Type B pancreatic cell (in vitro differentiated cells): ENCODE data around the gene PPP1R9A. TPM values are rescaled to one million over a fixed set of nuclear protein-coding genes. Genes with fewer than 3 reads are reported as not detected.

ENCODE experiments used
- DNase-seq: peaks from one replicate; pipeline ENCODE4 v3.0.0; 2021; ENCODE audit warnings: mixed read lengths; ENCODE audit not compliant: unreplicated experiment; ENCODE audit errors: extremely low spot score
- H3K27ac Mint-ChIP-seq: 2 replicates; pipeline ENCODE4 v1.8.0; 2021; ENCODE audit warnings: mild to moderate bottlenecking, mixed read lengths
- H3K27me3 Mint-ChIP-seq: 2 replicates; pipeline ENCODE4 v1.8.0; 2021; ENCODE audit warnings: mixed read lengths
- H3K36me3 Mint-ChIP-seq: 2 replicates; pipeline ENCODE4 v1.8.0; 2021; ENCODE audit warnings: mixed read lengths
- H3K4me1 Mint-ChIP-seq: one replicate; pipeline ENCODE4 v1.8.0; 2021; ENCODE audit warnings: mixed read lengths; ENCODE audit not compliant: unreplicated experiment
- H3K4me3 Mint-ChIP-seq: 2 replicates; pipeline ENCODE4 v1.8.0; 2021; ENCODE audit warnings: mild to moderate bottlenecking, mixed read lengths
- H3K9me3 Mint-ChIP-seq: 2 replicates; pipeline ENCODE4 v1.8.0; 2021; ENCODE audit warnings: mixed read lengths
- total RNA-seq: library from RNA; stranded (reverse); gene quantifications from 2 replicates; pipeline ENCODE4 v1.2.1, GENCODE V29; 2021; ENCODE audit warnings: low replicate concordance
- TF ChIP-seq, protein P1 (sequence below): fragments of 200-600 bp; sonication (generic); conservative IDR thresholded peaks from 2 replicates; pipeline ENCODE4 v1.5.0; 2021; ENCODE audit warnings: antibody characterized with exemption, mild to moderate bottlenecking

Gene PPP1R9A
- total RNA-seq, 1 donor from 2014 or later, result 21.3 TPM

DNA sequence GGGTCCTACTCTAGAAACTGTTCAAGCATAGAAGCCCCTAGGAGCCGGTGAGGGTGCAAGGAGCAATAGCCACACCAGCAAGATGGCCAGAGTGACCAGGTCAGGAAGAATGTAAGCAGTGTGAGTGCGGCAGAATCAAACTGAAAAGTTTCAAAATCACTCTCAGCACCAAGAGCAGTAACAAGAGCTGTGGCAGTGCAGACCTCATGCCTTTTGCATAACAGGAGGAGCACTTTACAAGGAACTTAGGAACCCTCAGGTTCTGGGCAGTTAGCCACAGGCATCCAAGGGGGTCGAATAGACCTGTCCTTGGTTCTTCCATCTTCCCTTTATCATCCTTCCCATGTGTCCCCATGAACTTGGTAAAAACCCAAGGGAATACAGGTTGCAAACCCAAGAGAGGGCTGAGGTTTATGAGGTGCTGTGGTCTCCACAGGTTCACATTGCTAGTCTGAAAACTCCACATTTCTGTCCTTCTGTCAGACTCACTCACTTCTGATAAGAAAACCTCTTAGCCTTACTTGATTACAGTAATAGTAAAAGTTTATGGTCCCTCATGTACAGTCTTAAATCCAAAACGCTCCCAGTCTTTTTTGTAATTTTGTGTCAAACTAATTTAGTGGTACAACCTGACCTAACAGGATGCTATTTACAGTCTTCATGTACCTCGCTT is 338.6 kb downstream of the PPP1R9A start:
- H3K4me1 Mint-ChIP-seq, result peaks cover 30% of the 10 kb centered on the region
- no peaks in the 10 kb centered on the region for H3K36me3 Mint-ChIP-seq
- peak overlapping the region; percentile 29 for H3K4me3 Mint-ChIP-seq
- DNase-seq, result no peak
- H3K27ac Mint-ChIP-seq, result no peak overlapping the region
- no peaks in the 10 kb centered on the region for H3K27me3 Mint-ChIP-seq
- TF ChIP-seq, protein P1, sequence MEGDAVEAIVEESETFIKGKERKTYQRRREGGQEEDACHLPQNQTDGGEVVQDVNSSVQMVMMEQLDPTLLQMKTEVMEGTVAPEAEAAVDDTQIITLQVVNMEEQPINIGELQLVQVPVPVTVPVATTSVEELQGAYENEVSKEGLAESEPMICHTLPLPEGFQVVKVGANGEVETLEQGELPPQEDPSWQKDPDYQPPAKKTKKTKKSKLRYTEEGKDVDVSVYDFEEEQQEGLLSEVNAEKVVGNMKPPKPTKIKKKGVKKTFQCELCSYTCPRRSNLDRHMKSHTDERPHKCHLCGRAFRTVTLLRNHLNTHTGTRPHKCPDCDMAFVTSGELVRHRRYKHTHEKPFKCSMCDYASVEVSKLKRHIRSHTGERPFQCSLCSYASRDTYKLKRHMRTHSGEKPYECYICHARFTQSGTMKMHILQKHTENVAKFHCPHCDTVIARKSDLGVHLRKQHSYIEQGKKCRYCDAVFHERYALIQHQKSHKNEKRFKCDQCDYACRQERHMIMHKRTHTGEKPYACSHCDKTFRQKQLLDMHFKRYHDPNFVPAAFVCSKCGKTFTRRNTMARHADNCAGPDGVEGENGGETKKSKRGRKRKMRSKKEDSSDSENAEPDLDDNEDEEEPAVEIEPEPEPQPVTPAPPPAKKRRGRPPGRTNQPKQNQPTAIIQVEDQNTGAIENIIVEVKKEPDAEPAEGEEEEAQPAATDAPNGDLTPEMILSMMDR, result no peak
- H3K9me3 Mint-ChIP-seq, result no peaks in the 10 kb centered on the region

DNA sequence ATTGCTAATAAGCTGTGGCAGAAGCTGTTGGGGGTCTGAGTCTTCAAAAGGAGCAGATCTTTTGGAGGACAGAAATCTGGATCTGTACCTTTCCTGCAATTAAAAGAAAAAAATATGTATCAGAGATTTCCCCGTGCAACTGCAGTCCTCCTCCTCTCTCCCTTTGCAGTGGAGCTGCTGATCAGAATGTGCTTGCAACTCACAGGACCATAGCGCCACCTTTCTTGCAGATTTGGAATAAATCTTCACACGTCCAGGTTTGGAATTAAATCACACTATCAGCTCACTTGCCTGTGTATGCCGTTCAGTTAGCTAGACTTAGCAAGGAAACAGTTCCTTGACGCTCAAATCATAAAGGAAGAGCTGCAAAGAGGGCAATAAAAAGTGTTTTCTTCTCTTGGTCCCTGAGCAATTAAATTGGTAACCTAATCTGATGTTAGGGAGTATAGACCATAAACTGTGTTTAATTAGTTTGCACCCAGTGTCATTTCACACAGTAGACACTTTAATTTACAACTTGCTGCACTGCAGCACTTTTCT is 339.5 kb downstream of the PPP1R9A start:
- no peak for DNase-seq
- Mint-ChIP-seq H3K27ac (no peak overlapping the region), H3K4me3 (peak overlapping the region; percentile 29), H3K36me3 (peaks cover 5% of the 10 kb centered on the region), H3K4me1 (peaks cover 27% of the 10 kb centered on the region), H3K9me3 (no peaks in the 10 kb centered on the region), H3K27me3 (no peaks in the 10 kb centered on the region)
- TF ChIP-seq, protein P1, result peak; percentile 88

DNA sequence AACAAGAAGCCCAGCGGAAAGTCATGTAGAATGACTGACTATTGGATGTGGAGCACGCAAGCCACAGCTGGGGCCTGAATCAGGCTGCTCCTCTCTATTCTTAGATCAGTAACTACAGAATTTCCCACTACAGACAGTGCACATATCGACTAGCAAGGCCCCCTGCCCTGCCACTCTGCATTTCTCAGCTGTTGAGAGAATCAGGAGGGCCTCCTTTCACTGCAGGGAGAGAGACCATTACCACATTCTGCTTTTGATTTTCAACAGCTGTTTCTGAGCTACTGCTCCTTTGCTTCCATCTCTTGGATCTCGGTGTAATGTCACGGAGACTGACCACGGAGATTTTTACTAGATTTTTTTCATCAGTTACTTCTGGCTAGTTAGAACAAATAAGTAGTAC is 343.2 kb downstream of the PPP1R9A start:
- Mint-ChIP-seq H3K27me3 (no peaks in the 10 kb centered on the region), H3K27ac (no peak overlapping the region)

DNA sequence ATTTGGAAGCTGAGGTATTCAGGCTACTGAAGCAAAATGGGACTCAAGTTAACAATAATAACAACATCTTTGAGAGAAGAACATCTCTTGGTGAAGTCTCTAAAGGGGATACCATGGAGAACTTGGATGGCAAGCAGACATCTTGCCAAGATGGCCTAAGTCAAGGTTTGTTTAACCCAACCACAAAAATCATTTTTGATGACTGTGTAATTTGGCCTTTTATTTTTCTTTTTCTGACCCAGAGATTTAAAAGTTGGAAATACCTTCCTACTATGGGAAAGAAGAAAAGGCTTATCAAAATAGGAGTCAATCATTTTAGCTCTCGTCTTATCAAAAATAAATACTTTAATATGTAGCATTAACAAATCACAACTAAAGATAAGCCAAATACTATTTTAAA is 344.6 kb downstream of the PPP1R9A start:
- H3K27me3 Mint-ChIP-seq, result no peaks in the 10 kb centered on the region
- H3K9me3 Mint-ChIP-seq, result no peaks in the 10 kb centered on the region
- H3K4me1 Mint-ChIP-seq, result peaks cover 17% of the 10 kb centered on the region
- TF ChIP-seq, protein P1, result no peak
- peaks cover 10% of the 10 kb centered on the region for H3K36me3 Mint-ChIP-seq
- H3K27ac Mint-ChIP-seq, result no peak overlapping the region
- H3K4me3 Mint-ChIP-seq, result no peak overlapping the region
- DNase-seq, result no peak

More for the DNA sequence above, 343.2 kb downstream of the PPP1R9A start:
- H3K36me3 Mint-ChIP-seq, result peaks cover 10% of the 10 kb centered on the region
- no peaks in the 10 kb centered on the region for H3K9me3 Mint-ChIP-seq
- no peak for DNase-seq
- peaks cover 28% of the 10 kb centered on the region for H3K4me1 Mint-ChIP-seq
- no peak overlapping the region for H3K4me3 Mint-ChIP-seq
- TF ChIP-seq, protein P1, result no peak

DNA sequence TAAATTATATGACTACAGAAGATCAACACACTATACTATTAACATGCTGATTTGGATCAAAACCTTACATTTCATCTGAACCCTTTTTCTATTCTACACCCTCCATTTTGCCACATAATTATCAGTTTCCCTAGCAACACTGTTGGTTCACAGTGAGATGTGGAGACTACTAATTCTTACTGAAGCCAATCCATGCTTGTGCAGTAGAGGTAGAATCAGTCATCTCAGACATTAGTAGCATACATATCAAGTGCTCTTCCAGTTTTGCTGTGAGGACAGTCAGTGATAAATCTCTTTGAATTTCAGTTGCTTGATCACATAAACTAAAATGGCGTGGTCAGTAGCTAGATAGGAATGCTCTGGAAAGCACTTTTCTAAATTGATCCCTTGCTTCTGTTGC is 346.6 kb downstream of the PPP1R9A start:
- no peak for DNase-seq
- Mint-ChIP-seq H3K36me3 (peaks cover 10% of the 10 kb centered on the region), H3K4me1 (peaks cover 13% of the 10 kb centered on the region), H3K27me3 (no peaks in the 10 kb centered on the region), H3K9me3 (no peaks in the 10 kb centered on the region), H3K4me3 (no peak overlapping the region), H3K27ac (no peak overlapping the region)
- TF ChIP-seq, protein P1, result no peak
